HepG2 (cell line): Measurements from ENCODE around the gene RAC3. TPM values are rescaled to one million over a fixed set of nuclear protein-coding genes. Genes with fewer than 3 reads are reported as not detected.

Experiments used
- ATAC-seq: fragments of 200-7000 bp; cut with Tn5 transposase; 3 replicates; pipeline ENCODE4 v1.9.1; 2020; ENCODE audit warnings: mild to moderate bottlenecking, moderate library complexity
- BruUV-seq: library from RNA; stranded (reverse); fragments of 400-500 nt; replicated peaks from 2 replicates; lab custom pipeline; 2021; lab: Mats Ljungman, UMichigan
- CTCF ChIA-PET: fragments of 300-600 bp; formaldehyde crosslinking; extraction: SDS; loops from one replicate; lab custom pipeline; 2021; ENCODE audit warnings: low total read pairs, inconsistent platforms, low intra/inter-chr PET ratio; lab: Yijun Ruan, JAX
- POLR2A ChIA-PET: fragments of 350-600 bp; sonication (Branson Sonifier 250); formaldehyde crosslinking; loops from one replicate; lab custom pipeline; 2020; ENCODE audit warnings: antibody characterized with exemption, inconsistent platforms; lab: Yijun Ruan, JAX
- DNase-seq: peaks from one replicate; pipeline ENCODE4 v3.0.0-alpha.2; 2015; ENCODE audit warnings: low spot score
- FAIRE-seq: peaks from 3 replicates; lab custom pipeline; 2011; peaks lifted over from hg19 to GRCh38; lab: Jason Lieb, UNC
- H2AFZ ChIP-seq: one replicate; pipeline ENCODE4 v1.6.1; 2011; ENCODE audit warnings: low read length, inconsistent platforms
- H3K27ac ChIP-seq: fragments of 300-600 bp; 3 replicates; pipeline ENCODE4 v1.8.0; 2011; ENCODE audit warnings: mixed run types, mild to moderate bottlenecking, mixed read lengths, low read length, inconsistent platforms; ENCODE audit not compliant: insufficient read depth; ENCODE audit errors: extremely low read length
- H3K27me3 ChIP-seq, 2 experiments: fragments of 200-600 bp in 1 of 2; 2 replicates in 1 of 2; 3 replicates in 1 of 2; pipeline versions ENCODE4 v1.6.0 to v1.8.0; 2011; ENCODE audit warnings: low read length in 2 of 2, mild to moderate bottlenecking in 2 of 2, moderate library complexity in 2 of 2, inconsistent platforms in 1 of 2; ENCODE audit not compliant: insufficient read depth in 2 of 2, control insufficient read depth in 1 of 2
- H3K36me3 ChIP-seq, 2 experiments: fragments of 200-600 bp in 1 of 2; replicated peaks in 1 of 2; 2 replicates in 1 of 2; 3 replicates in 1 of 2; pipeline versions ENCODE4 v1.5.1 to v1.8.0; 2011; ENCODE audit warnings: low read length in 2 of 2, inconsistent platforms in 1 of 2; ENCODE audit not compliant: insufficient read depth in 2 of 2, control insufficient read depth in 1 of 2
- H3K4me1 ChIP-seq: 2 replicates; pipeline ENCODE4 v1.5.1; 2012; ENCODE audit warnings: low read length, inconsistent platforms; ENCODE audit not compliant: insufficient read depth
- H3K4me2 ChIP-seq: 2 replicates; pipeline ENCODE4 v1.6.0; 2011; ENCODE audit warnings: low read depth, low read length, inconsistent platforms
- H3K4me3 ChIP-seq, 3 experiments: fragments of 200-600 bp in 1 of 3; sonication (generic), shearing (Covaris generic) in 1 of 3; replicated peaks in 1 of 3; 2 replicates each; pipeline ENCODE4 v1.5.1; 2011 to 2016; ENCODE audit warnings: low read length in 3 of 3, inconsistent platforms in 2 of 3, low read depth in 2 of 3, mild to moderate bottlenecking in 2 of 3, control low read depth in 1 of 3, mixed read lengths in 1 of 3; ENCODE audit not compliant: insufficient read depth in 1 of 3
- H3K79me2 ChIP-seq: one replicate; pipeline ENCODE4 v1.6.1; 2011; ENCODE audit warnings: low read length, inconsistent platforms; ENCODE audit not compliant: insufficient read depth
- H3K9ac ChIP-seq: 2 replicates; pipeline ENCODE4 v1.6.0; 2011; ENCODE audit warnings: mild to moderate bottlenecking, low read depth, low read length, inconsistent platforms; ENCODE audit not compliant: insufficient read depth
- H3K9me3 ChIP-seq: 2 replicates; pipeline ENCODE4 v1.5.1; 2012; ENCODE audit warnings: mild to moderate bottlenecking, low read length
- H4K20me1 ChIP-seq: 2 replicates; pipeline ENCODE4 v1.6.0; 2011; ENCODE audit warnings: inconsistent platforms, mild to moderate bottlenecking, low read length, moderate library complexity; ENCODE audit not compliant: insufficient read depth
- CHCHD3 ChIP-seq: sonication (generic); formaldehyde crosslinking; IDR thresholded peaks from 2 replicates; pipeline ENCODE4 v1.8.0; 2022; ENCODE audit warnings: mild to moderate bottlenecking, missing genetic modification reagents, moderate library complexity
- DZIP1 ChIP-seq: sonication (generic); formaldehyde crosslinking; IDR thresholded peaks from 2 replicates; pipeline ENCODE4 v1.5.0; 2020; ENCODE audit warnings: mild to moderate bottlenecking, missing genetic modification reagents
- GABPB1 ChIP-seq: IDR thresholded peaks from 2 replicates; pipeline ENCODE4 v1.6.1; 2016; ENCODE audit warnings: mild to moderate bottlenecking, missing genetic modification reagents, moderate library complexity, missing compliant biosample characterization
- NPAS2 ChIP-seq: sonication (generic); formaldehyde crosslinking; IDR thresholded peaks from 2 replicates; pipeline ENCODE4 v1.8.0; 2022; ENCODE audit warnings: mild to moderate bottlenecking, missing genetic modification reagents, borderline replicate concordance
- PAX8 ChIP-seq: sonication (generic); formaldehyde crosslinking; IDR thresholded peaks from 2 replicates; pipeline ENCODE4 v1.8.0; 2022; ENCODE audit warnings: mild to moderate bottlenecking, missing genetic modification reagents, borderline replicate concordance
- RFX5 ChIP-seq: IDR thresholded peaks from 2 replicates; pipeline ENCODE4 v1.6.1; 2011; ENCODE audit warnings: low read depth, low read length, improper control_type of control experiment
- SAP130 ChIP-seq: IDR thresholded peaks from 2 replicates; pipeline ENCODE4 v1.6.1; 2016; ENCODE audit warnings: low read depth
- SKI ChIP-seq: fragments of 450-650 bp; IDR thresholded peaks from one replicate; pipeline ENCODE4 v1.6.1; 2018; ENCODE audit warnings: mild to moderate bottlenecking; ENCODE audit not compliant: partially characterized antibody
- SP5 ChIP-seq: IDR thresholded peaks from 2 replicates; pipeline ENCODE4 v1.6.1; 2016; ENCODE audit warnings: low read depth, borderline replicate concordance
- ZBTB33 ChIP-seq: sonication (generic); formaldehyde crosslinking; IDR thresholded peaks from 2 replicates; pipeline ENCODE4 v1.4.0; 2020; ENCODE audit warnings: missing genetic modification reagents
- ZNF12 ChIP-seq: sonication (generic); formaldehyde crosslinking; IDR thresholded peaks from 2 replicates; pipeline ENCODE4 v1.5.0; 2020; ENCODE audit warnings: missing genetic modification reagents
- WGBS: methylation state at CpG from one replicate; pipeline ENCODE4 v1.1.6; 2017; ENCODE audit warnings: low lambda C conversion rate; 5-methylcytosine and 5-hydroxymethylcytosine counted together
- in situ Hi-C: cut with HindIII; loops from 2 replicates; pipeline ENCODE4 v1.10.0; 2017; ENCODE audit warnings: low pct_unique_long_range_greater_than_20kb; ENCODE audit not compliant: extremely low pct_ligation_motif_present
- intact Hi-C: fragments of 100-400 bp; cut with micrococcal nuclease; formaldehyde crosslinking; loops from one replicate; pipeline ENCODE4 v1.10.0; 2022; ENCODE audit not compliant: unreplicated experiment
- polyA plus RNA-seq, 8 experiments: library from polyadenylated mRNA; depleted of rRNA in 3 of 8; stranded (reverse) in 7 of 8; unstranded in 1 of 8; fragments of >200 nt; fragmentation: Illumina TruSeq in 4 of 8; extraction: Trizol in 4 of 8; gene quantifications; 2 replicates each; pipeline versions ENCODE4 v1.2.1 to v1.2.3, GENCODE V29; 2011 to 2016; ENCODE audit warnings: low read depth in 4 of 8, missing spikeins in 1 of 8, mixed read lengths in 1 of 8; ENCODE audit not compliant: insufficient read depth in 1 of 8
- total RNA-seq, 5 experiments: library from RNA; depleted of rRNA; stranded (reverse); fragments of >200 nt; fragmentation: Illumina TruSeq; extraction: Trizol; gene quantifications; 2 replicates each; pipeline ENCODE4 v1.2.3, GENCODE V29; 2016; ENCODE audit warnings: low read depth in 1 of 5

Gene RAC3
- total and polyA plus RNA-seq, 2 of the 13 experiments (the other 11 are each of a cell fraction or from before 2014, with no cell fraction given), result 10.5 to 21.3 TPM

GRCh38 chr17:81990836-81991683 is 40.4 kb upstream of the RAC3 start (continued):
- TF ChIP-seq CHCHD3 (CRISPR knock-in tag), result peak; percentile 92; the same call in 1 of the 2 replicates
- peak; percentile 39; the same call in 1 of the 2 replicates for TF ChIP-seq PAX8
- no peak for TF ChIP-seq SAP130 (CRISPR knock-in tag)
- TF ChIP-seq DZIP1, result peak; percentile 88; the same call in 1 of the 2 replicates
- TF ChIP-seq SKI, result no peak
- TF ChIP-seq SP5 (CRISPR knock-in tag), result no peak
- TF ChIP-seq ZNF12 (CRISPR knock-in tag), result no peak
- TF ChIP-seq, all 625 proteins: peak for 32

- peaks cover 5 to 15% of the 10 kb centered on the region in 2 experiments; a peak in 4 of 5 replicates for H3K36me3 ChIP-seq
- FAIRE-seq (peak; percentile 81), DNase-seq (peak; percentile 98), ATAC-seq (peak; percentile 66)
- H3K9ac ChIP-seq, result peak overlapping the region; percentile 89
- ChIA-PET POLR2A (interaction anchor here (0.7 to 16.1 kb wide), 26 partner anchors 9 to 289 kb away, joined by 3 to 470 read pairs (median 7); partner anchors contain the start of genes ALYREF, ANAPC11, ASPSCR1 and CENPX), CTCF (interaction anchor here (1.4 to 2.7 kb wide), 4 partner anchors 9 to 32 kb away, joined by 3 to 33 read pairs (median 4); partner anchors contain the start of gene NOTUM)
- intact Hi-C loops (loop anchor here (1.0 kb wide), 4 partner anchors 9 to 46 kb away; partner anchors contain the start of genes ASPSCR1 and DCXR), in situ Hi-C loops (no loop called here)
- H4K20me1 ChIP-seq, result no peaks in the 10 kb centered on the region
- peaks cover 70% of the 10 kb centered on the region for H3K4me1 ChIP-seq
- peak overlapping the region; percentile 29 to 69 (median 44) for H3K4me3 ChIP-seq
- peak overlapping the region; percentile 97 for H3K27ac ChIP-seq
- 0% methylated on average over 15 of the region's 31 CpGs for WGBS
- no peaks in the 10 kb centered on the region for H3K9me3 ChIP-seq
- peak overlapping the region; percentile 89 for H3K4me2 ChIP-seq
- peaks cover 46% of the 10 kb centered on the region for H3K79me2 ChIP-seq
- H2AFZ ChIP-seq, result no peak overlapping the region
- H3K27me3 ChIP-seq, result no peaks in the 10 kb centered on the region
- BruUV-seq, result no TSS peak
- TF ChIP-seq RFX5, result peak; percentile 43; the same call in 1 of the 2 replicates
- no peak for TF ChIP-seq NPAS2 (CRISPR knock-in tag)
- TF ChIP-seq SP5 (CRISPR knock-in tag), result peak; percentile 84
- TF ChIP-seq ZBTB33 (CRISPR knock-in tag), result peak; percentile 81
- peak; percentile 77 for TF ChIP-seq GABPB1 (CRISPR knock-in tag)
These were observed 39.7 kb upstream of the RAC3 start for GRCh38 chr17:81991684-81992305.
